B cell (primary cell): ENCODE results near the gene ZNF440. TPM values are rescaled to one million over a fixed set of nuclear protein-coding genes. Genes with fewer than 3 reads are reported as not detected.
A peak's percentile ranks its signal among the peaks of the same experiment; 100 is the strongest.

Experiments
- ATAC-seq: fragments of 200-7000 bp; cut with Tn5 transposase; one replicate; pipeline ENCODE4 v1.10.0; 2021; ENCODE audit warnings: low read depth, mild to moderate bottlenecking, moderate number of reproducible peaks, moderate library complexity
- CTCF ChIA-PET: fragments of 350-600 bp; sonication (Branson Sonifier 250); formaldehyde crosslinking; loops from one replicate; lab custom pipeline; 2021; ENCODE audit warnings: antibody characterized with exemption, inconsistent platforms; lab: Charles Lee
- POLR2A ChIA-PET: fragments of 350-600 bp; sonication (Branson Sonifier 250); formaldehyde crosslinking; loops from one replicate; lab custom pipeline; 2021; ENCODE audit warnings: antibody characterized with exemption; lab: Charles Lee
- DNase-seq: peaks from one replicate; pipeline ENCODE4 v3.0.0; 2013
- H2AFZ ChIP-seq: 2 replicates; pipeline ENCODE4 v1.6.1; 2012; ENCODE audit warnings: mild to moderate bottlenecking, low read depth, low read length; ENCODE audit not compliant: insufficient read depth, poor library complexity, severe bottlenecking
- H3K27ac ChIP-seq, 2 donors: 1 replicate in 1 of 2; 2 replicates in 1 of 2; pipeline ENCODE4 v1.5.1; 2012 to 2013; ENCODE audit warnings: low read length in 2 of 2, mild to moderate bottlenecking in 2 of 2, moderate library complexity in 1 of 2
- H3K27me3 ChIP-seq, 4 experiments: fragments of 200-600 bp in 1 of 4; sonication (generic) in 1 of 4; replicated peaks in 1 of 4; 1 replicate in 2 of 4; 2 replicates in 2 of 4; pipeline versions ENCODE4 v1.6.1 to v1.7.0; 2013 to 2016; ENCODE audit warnings: low read length in 3 of 4, mild to moderate bottlenecking in 2 of 4, mixed read lengths in 1 of 4, moderate library complexity in 1 of 4; ENCODE audit not compliant: insufficient read depth in 4 of 4, control insufficient read depth in 3 of 4; ENCODE audit errors: control extremely low read depth in 1 of 4
- H3K36me3 ChIP-seq, 2 experiments: replicated peaks in 1 of 2; 1 replicate in 1 of 2; 2 replicates in 1 of 2; pipeline versions ENCODE4 v1.6.1 to v1.7.1; 2013; ENCODE audit warnings: low read length in 1 of 2; ENCODE audit not compliant: insufficient read depth in 2 of 2, control insufficient read depth in 1 of 2; ENCODE audit errors: control extremely low read depth in 1 of 2, extremely low read depth in 1 of 2
- H3K4me1 ChIP-seq, 2 donors: fragments of 200-600 bp in 1 of 2; sonication (generic) in 1 of 2; 1 replicate in 1 of 2; 2 replicates in 1 of 2; pipeline versions ENCODE4 v1.5.1 to v1.6.1; 2013 to 2017; ENCODE audit warnings: low read length in 2 of 2; ENCODE audit not compliant: control insufficient read depth in 2 of 2, insufficient read depth in 2 of 2
- H3K4me2 ChIP-seq: replicated peaks from 2 replicates; pipeline ENCODE3; 2012; ENCODE audit warnings: mild to moderate bottlenecking, low read depth, low read length; ENCODE audit not compliant: poor library complexity, severe bottlenecking
- H3K4me3 ChIP-seq, 5 experiments: fragments of 200-600 bp in 1 of 5; sonication (generic) in 1 of 5; 1 replicate in 3 of 5; 2 replicates in 2 of 5; pipeline versions ENCODE4 v1.5.1 to v1.7.0; 2011 to 2016; ENCODE audit warnings: low read length in 4 of 5, mild to moderate bottlenecking in 4 of 5, low read depth in 2 of 5, control low read depth in 1 of 5, moderate library complexity in 1 of 5; ENCODE audit not compliant: insufficient read depth in 1 of 5; ENCODE audit errors: control extremely low read depth in 1 of 5, extremely low read depth in 1 of 5
- H3K79me2 ChIP-seq: fragments of 200-600 bp; sonication (generic); one replicate; pipeline ENCODE4 v1.6.0; 2016; ENCODE audit warnings: low read length; ENCODE audit not compliant: control insufficient read depth, insufficient read depth
- H3K9ac ChIP-seq: fragments of 200-600 bp; sonication (generic); 2 replicates; pipeline ENCODE4 v1.6.1; 2017; ENCODE audit warnings: mild to moderate bottlenecking, low read length, moderate library complexity
- H3K9me3 ChIP-seq, 3 donors: one replicate each; pipeline versions ENCODE4 v1.6.1 to v1.7.1; 2013; ENCODE audit warnings: low read length in 2 of 3; ENCODE audit not compliant: control insufficient read depth in 2 of 3, insufficient read depth in 1 of 3; ENCODE audit errors: control extremely low read depth in 1 of 3
- H4K20me1 ChIP-seq: 2 replicates; pipeline ENCODE4 v1.6.0; 2012; ENCODE audit warnings: mild to moderate bottlenecking, low read length; ENCODE audit not compliant: insufficient read depth, control insufficient read depth, poor library complexity, severe bottlenecking
- H3K27ac Mint-ChIP-seq: one replicate; pipeline ENCODE4 v1.8.0; 2021; ENCODE audit warnings: mixed read lengths
- H3K27me3 Mint-ChIP-seq: one replicate; pipeline ENCODE4 v1.8.0; 2021; ENCODE audit warnings: mixed read lengths
- H3K4me1 Mint-ChIP-seq: one replicate; pipeline ENCODE4 v1.8.0; 2021; ENCODE audit warnings: mixed read lengths
- H3K4me3 Mint-ChIP-seq: one replicate; pipeline ENCODE4 v1.8.0; 2021; ENCODE audit warnings: mixed read lengths
- H3K9me3 Mint-ChIP-seq: one replicate; pipeline ENCODE4 v1.8.0; 2022; ENCODE audit warnings: mixed read lengths; ENCODE audit not compliant: insufficient read depth
- CTCF ChIP-seq: fragments of 200-600 bp; IDR thresholded peaks from one replicate; pipeline ENCODE4 v1.8.0; 2022; ENCODE audit warnings: antibody characterized with exemption, mild to moderate bottlenecking
- EZH2 ChIP-seq: IDR thresholded peaks from 2 replicates; pipeline ENCODE4 v1.6.1; 2012; ENCODE audit warnings: borderline replicate concordance, low read depth, mild to moderate bottlenecking, moderate library complexity, low read length; ENCODE audit not compliant: insufficient read depth, poor library complexity, severe bottlenecking
- WGBS: methylation state at CpG from one replicate; pipeline ENCODE4 v1.1.5; 2013; ENCODE audit warnings: missing lambda C conversion rate; ENCODE audit not compliant: insufficient coverage; 5-methylcytosine and 5-hydroxymethylcytosine counted together
- intact Hi-C: fragments of 100-400 bp; cut with micrococcal nuclease; formaldehyde crosslinking; loops from one replicate; pipeline ENCODE4 v1.10.0; 2022
- polyA plus RNA-seq: library from polyadenylated mRNA; depleted of rRNA; stranded (reverse); fragments of >200 nt; gene quantifications from 2 replicates; pipeline ENCODE4 v1.2.3, GENCODE V29; 2012
- total RNA-seq, 2 donors: library from RNA; stranded (reverse); fragments of 120-200 nt in 1 of 2; gene quantifications; 1 replicate in 1 of 2; 2 replicates in 1 of 2; pipeline versions ENCODE4 v1.2.3 to v1.2.4, GENCODE V29; 2013 to 2022

ZNF440 gene
- total and polyA plus RNA-seq, 2 donors (not counting 1 experiment from before 2014, with no cell fraction given), result 3.4 to 22.4 TPM

- Histone ChIP-seq H3K27ac (peak overlapping the region; percentile 39 to 66), H3K4me2 (peak overlapping the region; percentile 82)
- 5% methylated on average over 6 of the region's 6 CpGs for WGBS
Measured at GRCh38 chr19:11813703-11814028, 407 bp upstream of the ZNF440 start.

More at GRCh38 chr19:11813703-11814028, 407 bp upstream of the ZNF440 start:
- peak overlapping the region; percentile 90 for H2AFZ ChIP-seq
- peak overlapping the region; percentile 81 for H3K9ac ChIP-seq
- ChIA-PET POLR2A (interaction anchor here (0.5 to 2.5 kb wide), 4 partner anchors 10 to 877 kb away, joined by 3 to 6 read pairs (median 5); partner anchors contain the start of gene ZNF491), CTCF (interaction anchor here (0.6 to 5.5 kb wide), 7 partner anchors 12 to 327 kb away, joined by 3 to 54 read pairs (median 4); partner anchors contain the start of genes ZNF20 and ZNF491)
- Mint-ChIP-seq H3K27ac (peak overlapping the region; percentile 85), H3K4me1 (peaks cover 28% of the 10 kb centered on the region), H3K4me3 (peak overlapping the region; percentile 91), H3K27me3 (no peaks in the 10 kb centered on the region), H3K9me3 (peaks cover 4% of the 10 kb centered on the region)
- ATAC-seq (no peak), DNase-seq (no peak)
- peaks cover 4 to 14% of the 10 kb centered on the region in 2 donors for H3K4me1 ChIP-seq
- no peaks in the 10 kb centered on the region for H3K36me3 ChIP-seq
- TF ChIP-seq CTCF (no peak), EZH2 (no peak)
- H3K79me2 ChIP-seq, result peaks cover 36% of the 10 kb centered on the region
- peaks cover 0 to under 1% (median 0%) of the 10 kb centered on the region in 3 donors for H3K9me3 ChIP-seq
- intact Hi-C loops, result loop anchor here (1.0 to 5.0 kb wide), 9 partner anchors 35 to 329 kb away; partner anchors contain the start of genes ZNF20 and ZNF439
- H3K27me3 ChIP-seq, result no peaks in the 10 kb centered on the region
- no peaks in the 10 kb centered on the region for H4K20me1 ChIP-seq
- peak overlapping the region; percentile 75 to 94 (median 82) for H3K4me3 ChIP-seq
